Tibial nerve (tissue), 4 donors: ENCODE data around the gene EP400. TPM values are rescaled to one million over a fixed set of nuclear protein-coding genes. Genes with fewer than 3 reads are reported as not detected.

ENCODE experiments used
- DNase-seq, 2 donors: peaks; one replicate each; pipeline ENCODE4 v3.0.0-alpha.2; 2019; ENCODE audit warnings: low spot score in 2 of 2
- H3K27ac ChIP-seq, 4 donors: fragments of 200-600 bp; sonication (generic) in 3 of 4; one replicate each; pipeline ENCODE4 v1.5.1; 2017 to 2019; ENCODE audit warnings: mild to moderate bottlenecking in 1 of 4
- H3K27me3 ChIP-seq, 2 donors: fragments of 200-600 bp; sonication (generic) in 1 of 2; one replicate each; pipeline versions ENCODE4 v1.5.1 to v1.6.0; 2017 to 2019
- H3K36me3 ChIP-seq, 3 donors: fragments of 200-600 bp; sonication (generic); one replicate each; pipeline ENCODE4 v1.5.1; 2018 to 2019
- H3K4me1 ChIP-seq, 4 donors: fragments of 200-600 bp; sonication (generic) in 3 of 4; one replicate each; pipeline ENCODE4 v1.5.1; 2017 to 2019
- H3K4me3 ChIP-seq, 4 donors: fragments of 200-600 bp; sonication (generic) in 3 of 4; one replicate each; pipeline ENCODE4 v1.5.1; 2017 to 2019; ENCODE audit warnings: mild to moderate bottlenecking in 1 of 4, moderate library complexity in 1 of 4
- H3K9me3 ChIP-seq, 4 donors: fragments of 200-600 bp; sonication (generic) in 3 of 4; one replicate each; pipeline ENCODE4 v1.5.1; 2017 to 2019
- EP300 ChIP-seq, 2 donors: sonication (generic); formaldehyde crosslinking; IDR thresholded peaks; one replicate each; pipeline ENCODE4 v1.6.1; 2017; ENCODE audit warnings: antibody characterized with exemption in 2 of 2, mild to moderate bottlenecking in 1 of 2
- POLR2A ChIP-seq, 2 donors: fragments of 450-650 bp; IDR thresholded peaks; one replicate each; pipeline ENCODE4 v1.6.1; 2017; ENCODE audit warnings: antibody characterized with exemption in 2 of 2, mild to moderate bottlenecking in 2 of 2, moderate library complexity in 2 of 2
- WGBS, 2 donors: methylation state at CpG; one replicate each; pipeline ENCODE4 v1.1.5; 2018; 5-methylcytosine and 5-hydroxymethylcytosine counted together
- total RNA-seq, 4 donors: library from RNA; depleted of rRNA; stranded (reverse); fragments of >200 nt; gene quantifications; one replicate each; pipeline ENCODE4 v1.1.0, GENCODE V29; 2016
- TF ChIP-seq, protein P1 (sequence below), 5 experiments: fragments of 200-600 bp in 3 of 5; fragments of 450-650 bp in 2 of 5; sonication (generic) in 3 of 5; IDR thresholded peaks; one replicate each; pipeline ENCODE4 v1.5.1; 2016 to 2019; ENCODE audit warnings: antibody characterized with exemption in 5 of 5, mild to moderate bottlenecking in 3 of 5, moderate library complexity in 2 of 5

EP400 gene
- total RNA-seq, 4 donors from 2014 or later: 27.8 to 41.4 (median 32.2) TPM

- Histone ChIP-seq H3K4me1 (peaks cover 0 to 33% (median 7%) of the 10 kb centered on the region in 4 donors), H3K4me3 (no peak overlapping the region), H3K27ac (no peak overlapping the region), H3K9me3 (no peaks in the 10 kb centered on the region), H3K27me3 (no peaks in the 10 kb centered on the region), H3K36me3 (peaks cover 0 to 62% (median 25%) of the 10 kb centered on the region in 3 donors)
- DNase-seq: no peak
- no peak for TF ChIP-seq EP300 (IDR thresholded peaks at IDR 0.05)
- TF ChIP-seq POLR2A (IDR thresholded peaks at IDR 0.05): no peak
- TF ChIP-seq, protein P1, sequence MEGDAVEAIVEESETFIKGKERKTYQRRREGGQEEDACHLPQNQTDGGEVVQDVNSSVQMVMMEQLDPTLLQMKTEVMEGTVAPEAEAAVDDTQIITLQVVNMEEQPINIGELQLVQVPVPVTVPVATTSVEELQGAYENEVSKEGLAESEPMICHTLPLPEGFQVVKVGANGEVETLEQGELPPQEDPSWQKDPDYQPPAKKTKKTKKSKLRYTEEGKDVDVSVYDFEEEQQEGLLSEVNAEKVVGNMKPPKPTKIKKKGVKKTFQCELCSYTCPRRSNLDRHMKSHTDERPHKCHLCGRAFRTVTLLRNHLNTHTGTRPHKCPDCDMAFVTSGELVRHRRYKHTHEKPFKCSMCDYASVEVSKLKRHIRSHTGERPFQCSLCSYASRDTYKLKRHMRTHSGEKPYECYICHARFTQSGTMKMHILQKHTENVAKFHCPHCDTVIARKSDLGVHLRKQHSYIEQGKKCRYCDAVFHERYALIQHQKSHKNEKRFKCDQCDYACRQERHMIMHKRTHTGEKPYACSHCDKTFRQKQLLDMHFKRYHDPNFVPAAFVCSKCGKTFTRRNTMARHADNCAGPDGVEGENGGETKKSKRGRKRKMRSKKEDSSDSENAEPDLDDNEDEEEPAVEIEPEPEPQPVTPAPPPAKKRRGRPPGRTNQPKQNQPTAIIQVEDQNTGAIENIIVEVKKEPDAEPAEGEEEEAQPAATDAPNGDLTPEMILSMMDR (IDR thresholded peaks at IDR 0.05): no peak
- 93% methylated on average over 22 of the region's 31 CpGs for WGBS, 2 donors
Measured at GRCh38 chr12:131907379-131908091, 42.2 kb upstream of the EP400 start.

DNA sequence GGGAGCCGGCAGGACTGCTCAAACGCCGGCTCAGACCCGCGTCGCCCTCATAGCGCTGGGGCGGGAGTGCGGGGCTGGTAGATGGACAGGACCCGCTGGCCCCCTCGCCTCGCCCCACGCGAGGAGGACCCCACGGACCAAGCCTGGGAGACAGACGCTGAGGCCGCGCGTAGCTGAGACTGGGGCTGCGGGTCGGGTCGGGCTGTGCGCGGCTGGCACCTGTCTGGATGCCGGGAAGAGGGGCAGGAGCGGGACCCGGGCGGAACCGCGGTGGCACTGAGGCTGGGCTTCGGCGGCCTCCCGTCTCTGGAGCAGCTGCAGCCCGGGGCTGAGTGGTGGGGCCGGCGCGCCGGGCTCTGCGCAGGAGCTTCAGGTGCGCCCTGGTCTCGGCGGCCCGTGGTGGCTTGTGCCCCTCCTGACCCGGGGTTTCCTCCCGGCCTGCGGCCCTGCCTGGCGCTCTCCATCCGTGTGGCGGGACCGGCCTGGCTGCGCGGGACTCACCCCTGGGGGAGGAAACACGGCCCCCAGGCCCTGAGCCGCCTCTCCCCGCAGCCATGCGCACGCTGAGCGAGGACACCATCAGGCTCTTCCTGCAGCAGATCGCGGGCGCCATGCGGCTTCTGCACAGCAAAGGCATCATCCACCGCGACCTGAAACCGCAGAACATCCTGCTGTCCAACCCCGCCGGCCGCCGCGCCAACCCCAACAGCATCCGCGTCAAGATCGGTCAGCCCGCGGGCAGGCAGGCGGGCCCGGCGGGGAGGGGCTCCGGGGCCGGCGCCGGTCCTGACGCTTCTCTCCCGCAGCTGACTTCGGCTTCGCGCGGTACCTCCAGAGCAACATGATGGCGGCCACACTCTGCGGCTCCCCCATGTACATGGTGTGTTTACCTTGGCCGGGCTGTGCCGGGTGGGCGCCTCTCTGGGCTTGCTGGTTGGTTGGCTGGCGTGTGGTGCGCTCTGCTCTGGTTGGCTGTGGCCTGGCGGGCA, 41.4 kb upstream of the EP400 start:
- 95 to 97% methylated on average over 58 to 76 of the region's 96 CpGs for WGBS, 2 donors
- no peak for DNase-seq
- Histone ChIP-seq H3K4me1 (peaks cover 0 to 31% (median 7%) of the 10 kb centered on the region in 4 donors), H3K27ac (no peak overlapping the region), H3K9me3 (no peaks in the 10 kb centered on the region), H3K27me3 (no peaks in the 10 kb centered on the region), H3K36me3 (peaks cover 0 to 70% (median 25%) of the 10 kb centered on the region in 3 donors), H3K4me3 (no peak overlapping the region)
- TF ChIP-seq, protein P1 (IDR thresholded peaks at IDR 0.05): no peak
- no peak for TF ChIP-seq EP300 (IDR thresholded peaks at IDR 0.05)
- TF ChIP-seq POLR2A (IDR thresholded peaks at IDR 0.05): no peak

GRCh38 chr12:131909081-131909751, 40.5 kb upstream of the EP400 start:
- WGBS, 2 donors: 90 to 93% methylated on average over 42 to 48 of the region's 61 CpGs
- H3K4me1 ChIP-seq: peaks cover 0 to 22% (median 7%) of the 10 kb centered on the region in 4 donors
- H3K27me3 ChIP-seq: no peaks in the 10 kb centered on the region
- peaks cover 0 to 76% (median 25%) of the 10 kb centered on the region in 3 donors for H3K36me3 ChIP-seq
- H3K9me3 ChIP-seq: no peaks in the 10 kb centered on the region
- TF ChIP-seq POLR2A (IDR thresholded peaks at IDR 0.05) (no peak), EP300 (IDR thresholded peaks at IDR 0.05) (no peak)
- TF ChIP-seq, protein P1 (IDR thresholded peaks at IDR 0.05): no peak
- DNase-seq: no peak
- no peak overlapping the region for H3K4me3 ChIP-seq
- no peak overlapping the region for H3K27ac ChIP-seq

- 87 to 90% methylated on average over 15 to 24 of the region's 26 CpGs for WGBS, 2 donors
- no peak for DNase-seq
- no peak for TF ChIP-seq POLR2A (IDR thresholded peaks at IDR 0.05)
- TF ChIP-seq, protein P1 (IDR thresholded peaks at IDR 0.05): no peak
- no peak for TF ChIP-seq EP300 (IDR thresholded peaks at IDR 0.05)
Measured at GRCh38 chr12:131909752-131910219, 40.0 kb upstream of the EP400 start.

More at GRCh38 chr12:131909752-131910219, 40.0 kb upstream of the EP400 start:
- peaks cover 0 to 17% (median 7%) of the 10 kb centered on the region in 4 donors for H3K4me1 ChIP-seq
- no peak overlapping the region for H3K4me3 ChIP-seq
- no peaks in the 10 kb centered on the region for H3K27me3 ChIP-seq
- no peak overlapping the region for H3K27ac ChIP-seq
- no peaks in the 10 kb centered on the region for H3K9me3 ChIP-seq
- peaks cover 0 to 82% (median 25%) of the 10 kb centered on the region in 3 donors for H3K36me3 ChIP-seq
